Chondrocyte (in vitro differentiated cells): Measurements from ENCODE around the gene CERK. TPM values are rescaled to one million over a fixed set of nuclear protein-coding genes. Genes with fewer than 3 reads are reported as not detected.

Source experiments
- DNase-seq: peaks from one replicate; pipeline ENCODE4 v3.0.0; 2021; ENCODE audit warnings: mixed read lengths, low spot score
- H3K27ac Mint-ChIP-seq: one replicate; pipeline ENCODE4 v1.8.0; 2021; ENCODE audit warnings: mild to moderate bottlenecking, moderate library complexity, mixed read lengths; ENCODE audit not compliant: unreplicated experiment
- H3K27me3 Mint-ChIP-seq: 2 replicates; pipeline ENCODE4 v1.8.0; 2021; ENCODE audit warnings: low read depth, mixed read lengths
- H3K36me3 Mint-ChIP-seq: 2 replicates; pipeline ENCODE4 v1.8.0; 2021; ENCODE audit warnings: low read depth, mixed read lengths
- H3K4me1 Mint-ChIP-seq: 2 replicates; pipeline ENCODE4 v1.8.0; 2021; ENCODE audit warnings: low read depth, mild to moderate bottlenecking, mixed read lengths
- H3K4me3 Mint-ChIP-seq: one replicate; pipeline ENCODE4 v1.8.0; 2021; ENCODE audit warnings: mild to moderate bottlenecking, moderate library complexity, mixed read lengths; ENCODE audit not compliant: unreplicated experiment
- H3K9me3 Mint-ChIP-seq: 2 replicates; pipeline ENCODE4 v1.8.0; 2021; ENCODE audit warnings: low read depth, mixed read lengths
- total RNA-seq: library from RNA; stranded (reverse); gene quantifications from 3 replicates; pipeline ENCODE4 v1.2.1, GENCODE V29; 2021
- TF ChIP-seq, protein P1 (sequence below): fragments of 200-600 bp; sonication (generic); IDR thresholded peaks from 2 replicates; pipeline ENCODE4 v1.5.0; 2021; ENCODE audit warnings: antibody characterized with exemption, mild to moderate bottlenecking, moderate library complexity

The CERK gene
- total RNA-seq, 1 donor from 2014 or later: 28.8 TPM

DNA sequence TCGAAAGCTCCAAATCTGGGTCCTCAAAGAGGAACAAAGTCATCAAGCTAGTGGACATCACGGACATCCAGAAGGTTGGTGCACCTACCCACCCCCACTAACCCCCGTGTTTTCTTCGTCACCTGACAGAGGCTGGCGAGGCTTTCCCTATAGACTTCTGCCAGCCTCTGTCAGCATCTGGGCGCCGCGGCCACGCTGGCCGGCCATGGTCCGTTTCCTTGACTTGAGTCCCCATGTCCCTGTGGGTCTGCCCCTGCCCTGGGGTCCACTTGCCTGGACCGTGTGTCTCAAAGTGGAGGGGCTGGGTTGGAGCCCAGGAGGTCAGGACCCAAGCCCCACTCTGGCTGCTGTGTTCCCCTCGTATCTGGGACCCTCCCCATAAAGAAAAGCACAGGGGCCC is 62.6 kb downstream of the CERK start:
- no peak overlapping the region for H3K4me3 Mint-ChIP-seq
- peaks cover 3% of the 10 kb centered on the region for H3K4me1 Mint-ChIP-seq
- TF ChIP-seq, protein P1, sequence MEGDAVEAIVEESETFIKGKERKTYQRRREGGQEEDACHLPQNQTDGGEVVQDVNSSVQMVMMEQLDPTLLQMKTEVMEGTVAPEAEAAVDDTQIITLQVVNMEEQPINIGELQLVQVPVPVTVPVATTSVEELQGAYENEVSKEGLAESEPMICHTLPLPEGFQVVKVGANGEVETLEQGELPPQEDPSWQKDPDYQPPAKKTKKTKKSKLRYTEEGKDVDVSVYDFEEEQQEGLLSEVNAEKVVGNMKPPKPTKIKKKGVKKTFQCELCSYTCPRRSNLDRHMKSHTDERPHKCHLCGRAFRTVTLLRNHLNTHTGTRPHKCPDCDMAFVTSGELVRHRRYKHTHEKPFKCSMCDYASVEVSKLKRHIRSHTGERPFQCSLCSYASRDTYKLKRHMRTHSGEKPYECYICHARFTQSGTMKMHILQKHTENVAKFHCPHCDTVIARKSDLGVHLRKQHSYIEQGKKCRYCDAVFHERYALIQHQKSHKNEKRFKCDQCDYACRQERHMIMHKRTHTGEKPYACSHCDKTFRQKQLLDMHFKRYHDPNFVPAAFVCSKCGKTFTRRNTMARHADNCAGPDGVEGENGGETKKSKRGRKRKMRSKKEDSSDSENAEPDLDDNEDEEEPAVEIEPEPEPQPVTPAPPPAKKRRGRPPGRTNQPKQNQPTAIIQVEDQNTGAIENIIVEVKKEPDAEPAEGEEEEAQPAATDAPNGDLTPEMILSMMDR: no peak
- H3K27me3 Mint-ChIP-seq: no peaks in the 10 kb centered on the region
- no peak for DNase-seq
- no peaks in the 10 kb centered on the region for H3K9me3 Mint-ChIP-seq
- H3K27ac Mint-ChIP-seq: no peak overlapping the region
- no peaks in the 10 kb centered on the region for H3K36me3 Mint-ChIP-seq

DNA sequence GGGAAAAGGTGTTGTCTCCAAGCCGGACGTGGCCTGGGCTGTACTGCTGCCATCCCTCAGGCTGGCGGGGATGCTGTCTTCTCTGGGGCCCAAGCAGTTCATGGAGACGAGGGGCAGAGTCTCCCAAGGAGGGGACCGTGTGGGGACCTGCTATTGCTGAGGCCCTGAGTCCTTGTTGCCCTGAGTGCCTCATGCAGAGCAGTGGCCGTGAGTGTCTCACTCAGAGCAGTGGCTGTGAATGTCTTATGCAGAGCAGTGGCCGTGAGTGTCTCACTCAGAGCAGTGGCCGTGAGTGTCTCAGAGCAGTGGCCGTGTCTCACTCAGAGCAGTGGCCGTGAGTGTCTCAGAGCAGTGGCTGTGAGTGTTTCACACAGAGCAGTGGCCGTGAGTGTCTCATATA is 63.1 kb downstream of the CERK start:
- Mint-ChIP-seq H3K9me3 (no peaks in the 10 kb centered on the region), H3K36me3 (peaks cover under 1% of the 10 kb centered on the region), H3K27ac (no peak overlapping the region), H3K27me3 (no peaks in the 10 kb centered on the region), H3K4me3 (no peak overlapping the region), H3K4me1 (peaks cover 5% of the 10 kb centered on the region)
- TF ChIP-seq, protein P1: no peak
- DNase-seq: no peak

DNA sequence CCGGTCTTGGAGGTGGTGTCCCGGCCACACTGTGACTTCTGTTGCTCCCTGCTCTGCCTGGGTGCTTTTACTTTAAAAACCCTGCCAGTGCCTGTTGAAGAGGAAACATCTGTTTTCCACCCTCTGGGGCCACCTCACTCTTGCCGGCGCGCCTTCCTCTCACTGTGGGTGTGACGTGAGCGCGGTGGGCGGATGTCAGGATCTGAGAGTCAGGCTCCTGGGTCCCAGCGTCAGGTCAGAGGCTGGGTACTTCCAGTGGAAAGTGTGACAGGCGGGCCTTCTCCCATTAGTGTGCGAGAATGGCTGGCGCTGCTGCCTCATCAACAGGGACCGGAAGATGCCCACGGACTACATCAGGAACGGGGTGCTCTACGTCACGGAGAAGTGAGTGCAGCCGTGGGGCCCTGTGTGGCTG is 63.7 kb downstream of the CERK start:
- Mint-ChIP-seq H3K4me3 (no peak overlapping the region), H3K36me3 (peaks cover 2% of the 10 kb centered on the region), H3K9me3 (no peaks in the 10 kb centered on the region), H3K27ac (no peak overlapping the region), H3K4me1 (peaks cover 8% of the 10 kb centered on the region), H3K27me3 (no peaks in the 10 kb centered on the region)
- no peak for DNase-seq
- TF ChIP-seq, protein P1: no peak

DNA sequence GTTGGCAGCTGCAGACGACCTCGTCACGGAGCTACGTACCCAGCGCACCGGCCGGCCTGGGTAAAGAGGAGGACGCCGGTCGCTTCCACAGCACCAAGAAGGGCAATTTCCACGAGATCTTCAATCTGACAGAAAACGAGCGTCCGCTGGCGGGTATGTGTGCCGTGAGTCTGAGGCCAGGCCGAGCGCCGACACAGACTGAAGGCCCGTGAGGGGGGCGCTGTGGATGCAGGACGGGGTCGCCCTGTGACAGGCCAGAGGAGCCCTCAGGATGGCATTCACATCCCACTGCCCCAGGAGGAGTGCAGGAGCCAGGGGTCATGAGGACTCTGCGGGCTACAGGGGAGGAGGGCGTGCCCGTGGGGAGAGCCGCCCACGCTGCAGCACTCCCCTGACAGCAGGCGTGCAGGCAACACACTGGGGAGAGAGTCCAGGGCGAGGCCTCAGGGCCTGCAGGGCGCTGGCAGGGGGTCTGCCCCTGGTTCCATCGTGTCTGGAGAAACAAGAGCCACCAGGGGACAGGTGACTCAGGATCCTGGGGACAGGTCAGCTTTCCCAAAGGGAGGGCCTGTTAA is 64.3 kb downstream of the CERK start:
- H3K4me3 Mint-ChIP-seq: no peak overlapping the region
- H3K27ac Mint-ChIP-seq: no peak overlapping the region
- peaks cover 6% of the 10 kb centered on the region for H3K36me3 Mint-ChIP-seq
- TF ChIP-seq, protein P1: no peak
- DNase-seq: no peak
- peaks cover 8% of the 10 kb centered on the region for H3K4me1 Mint-ChIP-seq
- H3K27me3 Mint-ChIP-seq: no peaks in the 10 kb centered on the region
- H3K9me3 Mint-ChIP-seq: no peaks in the 10 kb centered on the region

DNA sequence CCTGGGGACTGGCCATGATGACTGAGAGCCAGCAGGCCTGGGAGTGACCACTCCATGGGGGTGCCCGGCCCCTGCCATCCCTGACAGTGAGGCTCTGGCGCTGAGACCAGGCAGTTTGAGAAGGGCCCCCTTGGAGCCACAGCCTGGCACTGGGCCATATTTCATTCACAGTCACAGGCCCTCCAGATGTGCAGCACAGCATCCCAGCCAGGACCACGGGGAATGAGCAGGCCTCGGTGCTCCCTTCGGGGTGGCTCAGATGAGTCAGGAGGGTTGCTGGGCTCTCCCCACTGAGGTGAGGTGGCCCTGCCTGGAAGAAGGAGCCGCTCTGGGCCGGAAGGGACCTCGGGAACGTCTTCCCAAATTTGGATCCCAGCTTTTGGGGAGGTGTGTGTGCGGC is 64.8 kb downstream of the CERK start:
- H3K36me3 Mint-ChIP-seq: peaks cover 7% of the 10 kb centered on the region
- no peaks in the 10 kb centered on the region for H3K9me3 Mint-ChIP-seq
- TF ChIP-seq, protein P1: no peak
- H3K4me1 Mint-ChIP-seq: peaks cover 5% of the 10 kb centered on the region
- no peak overlapping the region for H3K27ac Mint-ChIP-seq
- no peak for DNase-seq
- H3K27me3 Mint-ChIP-seq: no peaks in the 10 kb centered on the region
- H3K4me3 Mint-ChIP-seq: no peak overlapping the region
